ENCODE data around the gene RPTOR. TPM values are rescaled to one million over a fixed set of nuclear protein-coding genes. Genes with fewer than 3 reads are reported as not detected.

The RPTOR gene
- total and polyA plus RNA-seq, 2 experiments from 2014 or later = 13.2 to 37.9 TPM

GRCh38 chr17:80787881-80788280 lies 243.2 kb downstream of the RPTOR start:
- no peak for DNase-seq (ENCODE audit: low read depth in 1 of 2, low spot score in 1 of 2)
- no peaks in the 10 kb centered on the region for H3K27me3 ChIP-seq
- H3K36me3 ChIP-seq = no peaks in the 10 kb centered on the region
- no peak overlapping the region for H3K27ac ChIP-seq
- H3K4me1 ChIP-seq (ENCODE audit: low read depth) = peaks cover 10% of the 10 kb centered on the region
- no peak overlapping the region for H3K4me3 ChIP-seq
- no peak for TF ChIP-seq CTCF (IDR thresholded peaks at IDR 0.05; ENCODE audit: low read depth, low read length)
- H3K9me3 ChIP-seq (ENCODE audit: low read depth) = no peaks in the 10 kb centered on the region

- no peak for TF ChIP-seq CTCF (IDR thresholded peaks at IDR 0.05; ENCODE audit: low read depth, low read length)
- DNase-seq (ENCODE audit: low read depth in 1 of 2, low spot score in 1 of 2) = peak in 1 of 2 donors; percentile 87
- Histone ChIP-seq H3K4me1 (ENCODE audit: low read depth) (peaks cover 9% of the 10 kb centered on the region), H3K27ac (no peak overlapping the region), H3K9me3 (ENCODE audit: low read depth) (no peaks in the 10 kb centered on the region), H3K36me3 (no peaks in the 10 kb centered on the region), H3K4me3 (no peak overlapping the region), H3K27me3 (no peaks in the 10 kb centered on the region)
Measured at GRCh38 chr17:80789356-80789902, 244.8 kb downstream of the RPTOR start.

- TF ChIP-seq CTCF (IDR thresholded peaks at IDR 0.05; ENCODE audit: low read depth, low read length) = no peak
- no peak for DNase-seq (ENCODE audit: low read depth in 1 of 2, low spot score in 1 of 2)
- H3K4me3 ChIP-seq = no peak overlapping the region
- H3K27ac ChIP-seq = no peak overlapping the region
- H3K36me3 ChIP-seq = no peaks in the 10 kb centered on the region
- H3K4me1 ChIP-seq (ENCODE audit: low read depth) = peaks cover 9% of the 10 kb centered on the region
- H3K9me3 ChIP-seq (ENCODE audit: low read depth) = no peaks in the 10 kb centered on the region
- no peaks in the 10 kb centered on the region for H3K27me3 ChIP-seq
Measured at GRCh38 chr17:80790021-80790765, 245.6 kb downstream of the RPTOR start.

- H3K4me3 ChIP-seq = no peak overlapping the region
- no peaks in the 10 kb centered on the region for H3K36me3 ChIP-seq
- H3K9me3 ChIP-seq (ENCODE audit: low read depth) = no peaks in the 10 kb centered on the region
- no peak for TF ChIP-seq CTCF (IDR thresholded peaks at IDR 0.05; ENCODE audit: low read depth, low read length)
- no peak overlapping the region for H3K27ac ChIP-seq
- H3K4me1 ChIP-seq (ENCODE audit: low read depth) = peaks cover 12% of the 10 kb centered on the region
- H3K27me3 ChIP-seq = no peaks in the 10 kb centered on the region
- DNase-seq (ENCODE audit: low read depth in 1 of 2, low spot score in 1 of 2) = no peak
Measured at GRCh38 chr17:80790981-80791742, 246.5 kb downstream of the RPTOR start.

GRCh38 chr17:80791758-80792284 lies 247.2 kb downstream of the RPTOR start:
- Histone ChIP-seq H3K36me3 (no peaks in the 10 kb centered on the region), H3K9me3 (ENCODE audit: low read depth) (no peaks in the 10 kb centered on the region), H3K27me3 (no peaks in the 10 kb centered on the region), H3K4me1 (ENCODE audit: low read depth) (peaks cover 16% of the 10 kb centered on the region), H3K27ac (no peak overlapping the region), H3K4me3 (no peak overlapping the region)
- DNase-seq (ENCODE audit: low read depth in 1 of 2, low spot score in 1 of 2) = peak in 1 of 2 donors; percentile 93
- no peak for TF ChIP-seq CTCF (IDR thresholded peaks at IDR 0.05; ENCODE audit: low read depth, low read length)

Measured in cardiac muscle cell (in vitro differentiated cells and primary cell).